ENCODE measurements around the gene PPP2R2C.

Gene PPP2R2C

DNA sequence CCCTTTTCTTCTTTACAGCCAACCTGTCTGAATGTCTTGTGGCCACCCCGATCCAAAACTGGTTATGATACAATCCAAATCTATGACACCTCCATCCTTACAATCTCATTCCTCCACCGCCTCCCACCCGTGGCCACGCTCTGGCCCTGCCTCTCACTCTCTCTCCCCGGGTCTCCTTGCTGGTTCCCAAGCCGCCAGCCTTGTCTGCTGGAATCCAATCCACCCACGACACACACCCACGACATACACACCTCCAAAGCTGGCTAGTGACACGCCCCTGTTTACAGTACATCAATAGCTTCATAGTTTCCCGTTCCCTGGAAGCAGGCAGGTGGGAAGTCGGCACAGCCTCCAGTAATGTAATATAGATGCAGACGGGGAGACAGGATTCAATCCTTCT, 103.8 kb downstream of the PPP2R2C start:
- Histone ChIP-seq H4K91ac (ENCODE audit: low read depth, low read length, poor library complexity) (no peak overlapping the region), H3K23ac (ENCODE audit: low read depth, low read length, poor library complexity) (peak overlapping the region; percentile 38), H3K79me1 (ENCODE audit: low read depth, low read length) (no peaks in the 10 kb centered on the region), H3K18ac (ENCODE audit: low read length) (no peak overlapping the region), H3K4me2 (ENCODE audit: insufficient read depth, low read length, poor library complexity, severe bottlenecking) (no peak overlapping the region), H4K8ac (ENCODE audit: low read depth, low read length) (no peak overlapping the region), H2BK12ac (ENCODE audit: low read length) (no peak overlapping the region), H3K9ac (ENCODE audit: low read depth, low read length, poor library complexity) (no peak overlapping the region), H3K27ac (replicated peaks; ENCODE audit: low read length) (no peak overlapping the region), H2AFZ (ENCODE audit: low read length) (no peak overlapping the region), H2BK120ac (ENCODE audit: low read depth, low read length) (no peak overlapping the region), H2BK15ac (ENCODE audit: low read length) (no peak overlapping the region), H3K4me1 (ENCODE audit: control insufficient read depth in 2 of 2, insufficient read depth in 1 of 2, low read depth in 1 of 2, low read length in 2 of 2) (peaks cover 0 to 7% of the 10 kb centered on the region in 2 donors), H3K9me3 (replicated peaks in 1 of 2; ENCODE audit: control insufficient read depth in 2 of 2, insufficient read depth in 1 of 2, low read depth in 1 of 2, low read length in 2 of 2) (no peaks in the 10 kb centered on the region), H3K36me3 (replicated peaks in 1 of 2; ENCODE audit: control insufficient read depth in 2 of 2, insufficient read depth in 2 of 2, low read length in 2 of 2) (no peaks in the 10 kb centered on the region), H3K4ac (ENCODE audit: low read length) (no peak overlapping the region), H2AK5ac (ENCODE audit: low read depth, low read length) (no peak overlapping the region), H3K27me3 (ENCODE audit: control insufficient read depth in 3 of 3, insufficient read depth in 3 of 3, low read depth in 1 of 3, low read length in 3 of 3) (peaks cover 0 to 52% (median 0%) of the 10 kb centered on the region in 3 experiments), H3K4me3 (ENCODE audit: low read length in 2 of 2) (no peak overlapping the region), H2BK5ac (ENCODE audit: low read length) (peak overlapping the region; percentile 61), H3K14ac (ENCODE audit: low read length) (no peak overlapping the region)
- no CpG with 5 or more reads among the region's 12 CpGs for WGBS, 2 donors (ENCODE audit: extremely low coverage in 2 of 2, insufficient read length in 2 of 2, insufficient replicate concordance in 1 of 2)
- no peak for DNase-seq (ENCODE audit: low spot score)

DNA sequence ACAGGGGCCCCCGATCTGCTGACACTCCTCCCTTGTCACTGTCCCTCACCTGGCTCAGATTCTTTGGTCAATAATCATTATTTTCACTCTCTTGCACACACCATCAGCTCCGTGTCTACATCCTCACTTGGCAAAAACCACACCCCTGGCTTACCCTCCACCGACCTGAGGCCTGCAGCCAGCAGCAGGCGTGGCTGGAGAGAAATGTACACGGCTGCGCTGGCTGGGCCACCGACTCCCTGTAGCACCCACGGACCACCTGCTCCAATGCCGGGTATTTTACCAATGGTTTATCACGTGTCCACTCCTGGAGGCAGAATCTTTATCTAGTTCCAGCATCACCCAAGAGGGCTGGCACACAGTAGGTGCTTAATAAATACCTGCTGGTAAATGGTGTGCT, 104.3 kb downstream of the PPP2R2C start:
- H3K36me3 ChIP-seq (replicated peaks in 1 of 2; ENCODE audit: control insufficient read depth in 2 of 2, insufficient read depth in 2 of 2, low read length in 2 of 2) = no peaks in the 10 kb centered on the region
- H3K27me3 ChIP-seq (ENCODE audit: control insufficient read depth in 3 of 3, insufficient read depth in 3 of 3, low read depth in 1 of 3, low read length in 3 of 3) = peaks cover 0 to 52% (median 0%) of the 10 kb centered on the region in 3 experiments
- H3K4ac ChIP-seq (ENCODE audit: low read length) = no peak overlapping the region
- no peak overlapping the region for H2BK15ac ChIP-seq (ENCODE audit: low read length)
- no peak overlapping the region for H3K14ac ChIP-seq (ENCODE audit: low read length)
- no peak overlapping the region for H3K4me2 ChIP-seq (ENCODE audit: insufficient read depth, low read length, poor library complexity, severe bottlenecking)
- no peak overlapping the region for H3K27ac ChIP-seq (replicated peaks; ENCODE audit: low read length)
- no peaks in the 10 kb centered on the region for H3K9me3 ChIP-seq (replicated peaks in 1 of 2; ENCODE audit: control insufficient read depth in 2 of 2, insufficient read depth in 1 of 2, low read depth in 1 of 2, low read length in 2 of 2)
- H2BK120ac ChIP-seq (ENCODE audit: low read depth, low read length) = no peak overlapping the region
- no peak overlapping the region for H3K4me3 ChIP-seq (ENCODE audit: low read length in 2 of 2)
- no peak overlapping the region for H4K91ac ChIP-seq (ENCODE audit: low read depth, low read length, poor library complexity)
- H3K23ac ChIP-seq (ENCODE audit: low read depth, low read length, poor library complexity) = peak overlapping the region; percentile 38
- WGBS, 2 donors (ENCODE audit: extremely low coverage in 2 of 2, insufficient read length in 2 of 2, insufficient replicate concordance in 1 of 2) = no CpG with 5 or more reads among the region's 10 CpGs
- H2AK5ac ChIP-seq (ENCODE audit: low read depth, low read length) = no peak overlapping the region
- H3K79me1 ChIP-seq (ENCODE audit: low read depth, low read length) = no peaks in the 10 kb centered on the region
- H3K18ac ChIP-seq (ENCODE audit: low read length) = no peak overlapping the region
- H2BK12ac ChIP-seq (ENCODE audit: low read length) = no peak overlapping the region
- no peak overlapping the region for H4K8ac ChIP-seq (ENCODE audit: low read depth, low read length)
- no peak overlapping the region for H2BK5ac ChIP-seq (ENCODE audit: low read length)
- no peak overlapping the region for H2AFZ ChIP-seq (ENCODE audit: low read length)
- no peak for DNase-seq (ENCODE audit: low spot score)
- peaks cover 0 to 7% of the 10 kb centered on the region in 2 donors for H3K4me1 ChIP-seq (ENCODE audit: control insufficient read depth in 2 of 2, insufficient read depth in 1 of 2, low read depth in 1 of 2, low read length in 2 of 2)
- H3K9ac ChIP-seq (ENCODE audit: low read depth, low read length, poor library complexity) = no peak overlapping the region

DNA sequence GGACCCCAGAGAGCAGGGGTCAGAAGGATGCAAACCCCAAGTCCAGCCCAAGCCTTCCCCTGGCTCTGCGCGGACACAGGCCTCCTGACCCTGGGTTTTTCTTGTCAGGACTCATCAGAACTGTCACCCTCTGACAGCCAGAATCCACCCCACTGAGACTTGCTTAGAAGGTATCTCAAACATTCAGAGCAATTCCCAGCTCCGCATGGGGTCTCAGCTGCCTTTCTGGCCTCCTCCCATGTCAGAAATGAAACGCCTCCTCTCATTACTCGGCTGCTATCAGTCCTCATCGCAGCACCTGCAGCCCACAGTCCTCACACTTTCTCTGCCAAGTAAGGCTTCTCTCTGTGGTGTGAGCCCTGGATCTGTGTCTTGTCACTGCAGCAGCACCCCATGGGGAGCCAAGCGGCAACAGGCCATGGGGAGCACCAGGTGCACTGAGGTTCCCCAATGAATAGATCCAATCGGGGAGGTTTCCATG, 105.0 kb downstream of the PPP2R2C start:
- no peak overlapping the region for H3K23ac ChIP-seq (ENCODE audit: low read depth, low read length, poor library complexity)
- no peak overlapping the region for H3K18ac ChIP-seq (ENCODE audit: low read length)
- peaks cover 0 to 52% (median 0%) of the 10 kb centered on the region in 3 experiments for H3K27me3 ChIP-seq (ENCODE audit: control insufficient read depth in 3 of 3, insufficient read depth in 3 of 3, low read depth in 1 of 3, low read length in 3 of 3)
- no peaks in the 10 kb centered on the region for H3K36me3 ChIP-seq (replicated peaks in 1 of 2; ENCODE audit: control insufficient read depth in 2 of 2, insufficient read depth in 2 of 2, low read length in 2 of 2)
- H2AFZ ChIP-seq (ENCODE audit: low read length) = no peak overlapping the region
- H3K79me1 ChIP-seq (ENCODE audit: low read depth, low read length) = no peaks in the 10 kb centered on the region
- no peak for DNase-seq (ENCODE audit: low spot score)
- H3K4me3 ChIP-seq (ENCODE audit: low read length in 2 of 2) = peak overlapping the region in 1 of 2 donors; percentile 10
- H2AK5ac ChIP-seq (ENCODE audit: low read depth, low read length) = no peak overlapping the region
- H3K9ac ChIP-seq (ENCODE audit: low read depth, low read length, poor library complexity) = no peak overlapping the region
- H2BK12ac ChIP-seq (ENCODE audit: low read length) = no peak overlapping the region
- H2BK5ac ChIP-seq (ENCODE audit: low read length) = no peak overlapping the region
- H2BK120ac ChIP-seq (ENCODE audit: low read depth, low read length) = no peak overlapping the region
- H4K8ac ChIP-seq (ENCODE audit: low read depth, low read length) = no peak overlapping the region
- H3K4me1 ChIP-seq (ENCODE audit: control insufficient read depth in 2 of 2, insufficient read depth in 1 of 2, low read depth in 1 of 2, low read length in 2 of 2) = peaks cover 0 to 7% of the 10 kb centered on the region in 2 donors
- no peak overlapping the region for H4K91ac ChIP-seq (ENCODE audit: low read depth, low read length, poor library complexity)
- H3K4ac ChIP-seq (ENCODE audit: low read length) = no peak overlapping the region
- H3K27ac ChIP-seq (replicated peaks; ENCODE audit: low read length) = no peak overlapping the region
- H3K4me2 ChIP-seq (ENCODE audit: insufficient read depth, low read length, poor library complexity, severe bottlenecking) = no peak overlapping the region
- no peak overlapping the region for H3K14ac ChIP-seq (ENCODE audit: low read length)
- no peaks in the 10 kb centered on the region for H3K9me3 ChIP-seq (replicated peaks in 1 of 2; ENCODE audit: control insufficient read depth in 2 of 2, insufficient read depth in 1 of 2, low read depth in 1 of 2, low read length in 2 of 2)
- H2BK15ac ChIP-seq (ENCODE audit: low read length) = no peak overlapping the region
- no CpG with 5 or more reads among the region's 8 CpGs for WGBS, 2 donors (ENCODE audit: extremely low coverage in 2 of 2, insufficient read length in 2 of 2, insufficient replicate concordance in 1 of 2)

DNA sequence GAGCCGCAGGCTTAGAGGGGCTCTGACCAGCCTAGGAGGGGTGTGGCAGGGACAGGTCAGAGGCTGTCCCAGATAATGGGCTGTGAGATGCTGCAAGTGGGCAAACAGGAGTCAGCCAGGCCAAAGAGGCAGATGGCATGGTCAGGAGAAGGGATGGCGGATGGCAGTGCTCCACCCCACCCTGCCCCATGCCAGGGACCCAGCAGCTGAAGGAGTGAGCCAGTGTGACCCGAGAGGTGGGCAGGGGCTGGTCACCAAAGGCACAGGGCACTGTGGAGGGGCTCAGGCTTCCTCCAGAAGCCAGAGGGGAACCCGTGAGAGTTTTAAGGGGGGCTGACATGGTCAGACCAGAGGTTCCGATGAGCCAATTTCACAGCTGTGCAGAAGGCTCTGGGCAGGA, 105.8 kb downstream of the PPP2R2C start:
- H3K9ac ChIP-seq (ENCODE audit: low read depth, low read length, poor library complexity) = no peak overlapping the region
- H2AFZ ChIP-seq (ENCODE audit: low read length) = no peak overlapping the region
- peak overlapping the region; percentile 32 for H3K23ac ChIP-seq (ENCODE audit: low read depth, low read length, poor library complexity)
- H3K14ac ChIP-seq (ENCODE audit: low read length) = no peak overlapping the region
- H4K91ac ChIP-seq (ENCODE audit: low read depth, low read length, poor library complexity) = no peak overlapping the region
- no peaks in the 10 kb centered on the region for H3K36me3 ChIP-seq (replicated peaks in 1 of 2; ENCODE audit: control insufficient read depth in 2 of 2, insufficient read depth in 2 of 2, low read length in 2 of 2)
- no peak overlapping the region for H3K18ac ChIP-seq (ENCODE audit: low read length)
- H3K9me3 ChIP-seq (replicated peaks in 1 of 2; ENCODE audit: control insufficient read depth in 2 of 2, insufficient read depth in 1 of 2, low read depth in 1 of 2, low read length in 2 of 2) = no peaks in the 10 kb centered on the region
- no peaks in the 10 kb centered on the region for H3K79me1 ChIP-seq (ENCODE audit: low read depth, low read length)
- no CpG with 5 or more reads among the region's 5 CpGs for WGBS, 2 donors (ENCODE audit: extremely low coverage in 2 of 2, insufficient read length in 2 of 2, insufficient replicate concordance in 1 of 2)
- no peak overlapping the region for H2AK5ac ChIP-seq (ENCODE audit: low read depth, low read length)
- H4K8ac ChIP-seq (ENCODE audit: low read depth, low read length) = no peak overlapping the region
- H3K4ac ChIP-seq (ENCODE audit: low read length) = no peak overlapping the region
- no peak overlapping the region for H2BK5ac ChIP-seq (ENCODE audit: low read length)
- peaks cover 0 to 7% of the 10 kb centered on the region in 2 donors for H3K4me1 ChIP-seq (ENCODE audit: control insufficient read depth in 2 of 2, insufficient read depth in 1 of 2, low read depth in 1 of 2, low read length in 2 of 2)
- no peak overlapping the region for H3K27ac ChIP-seq (replicated peaks; ENCODE audit: low read length)
- H3K4me3 ChIP-seq (ENCODE audit: low read length in 2 of 2) = peak overlapping the region in 1 of 2 donors; percentile 51
- no peak for DNase-seq (ENCODE audit: low spot score)
- no peak overlapping the region for H3K4me2 ChIP-seq (ENCODE audit: insufficient read depth, low read length, poor library complexity, severe bottlenecking)
- no peak overlapping the region for H2BK120ac ChIP-seq (ENCODE audit: low read depth, low read length)
- no peak overlapping the region for H2BK15ac ChIP-seq (ENCODE audit: low read length)
- no peak overlapping the region for H2BK12ac ChIP-seq (ENCODE audit: low read length)
- peaks cover 0 to 52% (median 0%) of the 10 kb centered on the region in 3 experiments for H3K27me3 ChIP-seq (ENCODE audit: control insufficient read depth in 3 of 3, insufficient read depth in 3 of 3, low read depth in 1 of 3, low read length in 3 of 3)

Measured in neuronal stem cell (in vitro differentiated cells).